ENCODE results near the gene EIF4E. TPM values are rescaled to one million over a fixed set of nuclear protein-coding genes. Genes with fewer than 3 reads are reported as not detected.
"Not testable (repeated sequence)": the region's sequence is repeated elsewhere in the genome, so short reads cannot be mapped to it uniquely, and the experiment has no call there.

EIF4E gene
- total RNA-seq, 2 donors from 2014 or later = 49.2 to 82.1 TPM

DNA sequence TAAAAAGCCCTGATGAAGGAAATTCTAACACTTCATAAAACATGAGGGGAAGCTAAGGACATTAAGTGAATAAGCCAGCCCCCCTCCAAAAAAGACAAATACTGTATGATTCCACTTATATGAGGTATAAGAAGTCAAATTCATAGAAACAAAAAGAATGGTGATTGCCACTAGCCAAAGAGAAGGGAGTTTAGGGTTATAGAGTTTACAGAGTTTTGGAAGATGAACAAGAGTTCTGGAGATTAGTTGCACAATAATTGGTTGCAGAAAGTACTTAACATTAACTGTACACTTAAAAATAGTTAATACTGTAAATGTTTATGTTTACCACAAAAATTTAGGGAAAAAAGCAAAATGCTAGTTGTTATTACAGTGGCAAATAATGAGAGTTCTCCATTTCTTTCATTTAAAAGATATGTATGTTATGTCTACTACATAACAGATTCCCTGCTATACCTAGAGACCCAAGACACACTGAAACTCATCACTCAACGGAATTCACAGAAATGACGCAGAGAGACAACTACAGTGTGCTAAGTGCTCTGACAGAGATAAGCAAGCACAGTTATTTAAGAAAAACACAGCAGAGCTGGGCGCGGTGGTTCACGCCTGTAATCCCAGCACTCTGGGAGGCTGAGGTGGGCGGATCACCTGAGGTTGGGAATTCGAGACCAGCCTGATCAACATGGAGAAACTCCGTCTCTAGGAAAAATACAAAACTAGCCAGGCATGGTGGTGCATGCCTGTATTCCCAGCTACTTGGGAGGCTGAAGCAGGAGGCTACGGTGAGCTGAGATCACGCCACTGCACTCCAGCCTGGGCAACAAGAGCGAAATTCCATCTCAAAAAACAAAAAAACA, 37.2 kb downstream of the EIF4E start:
- DNase-seq (no peak), ATAC-seq (no peak)
- intact Hi-C loops (cut with DNase I) = no loop called here

DNA sequence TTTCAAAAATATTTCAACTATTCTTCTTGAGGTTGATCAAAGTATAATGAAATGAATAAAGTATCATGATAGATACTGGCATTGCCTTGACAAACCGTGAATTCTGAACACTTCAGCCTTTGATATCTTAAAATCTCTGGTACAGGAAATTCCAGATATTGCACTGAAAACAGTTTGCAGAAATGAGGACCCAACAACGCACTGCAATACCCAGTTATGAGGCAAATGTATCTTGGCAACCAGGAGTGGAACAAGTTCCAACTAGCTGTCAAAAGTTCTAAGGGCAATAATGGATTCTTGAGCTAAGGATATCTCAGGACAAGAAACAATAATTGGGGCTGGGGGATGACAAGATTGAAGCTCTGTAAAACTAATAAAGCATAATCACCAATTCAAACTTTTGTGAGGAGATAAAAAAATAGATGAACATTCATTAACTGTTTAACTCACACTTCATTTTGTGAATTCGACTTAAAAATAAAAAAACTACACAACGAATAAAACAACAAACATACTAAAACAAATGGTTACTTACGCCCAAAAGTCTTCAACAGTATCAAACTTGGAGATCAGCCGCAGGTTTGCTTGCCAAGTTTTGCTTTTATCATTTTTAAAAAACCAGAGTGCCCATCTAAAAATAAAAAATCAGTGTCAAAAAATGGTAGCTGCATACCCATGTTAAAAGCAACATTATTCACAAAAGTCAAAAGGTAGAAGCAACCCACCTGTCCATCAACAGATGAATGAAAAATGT, 38.1 kb downstream of the EIF4E start:
- ATAC-seq = peak in 1 of 2 donors; percentile 63
- intact Hi-C loops (cut with DNase I) = no loop called here
- DNase-seq = no peak

- intact Hi-C loops (cut with DNase I) = no loop called here
- ATAC-seq (no peak), DNase-seq (no peak)
Measured at GRCh38 chr4:98887145-98887544, 41.8 kb downstream of the EIF4E start.

DNA sequence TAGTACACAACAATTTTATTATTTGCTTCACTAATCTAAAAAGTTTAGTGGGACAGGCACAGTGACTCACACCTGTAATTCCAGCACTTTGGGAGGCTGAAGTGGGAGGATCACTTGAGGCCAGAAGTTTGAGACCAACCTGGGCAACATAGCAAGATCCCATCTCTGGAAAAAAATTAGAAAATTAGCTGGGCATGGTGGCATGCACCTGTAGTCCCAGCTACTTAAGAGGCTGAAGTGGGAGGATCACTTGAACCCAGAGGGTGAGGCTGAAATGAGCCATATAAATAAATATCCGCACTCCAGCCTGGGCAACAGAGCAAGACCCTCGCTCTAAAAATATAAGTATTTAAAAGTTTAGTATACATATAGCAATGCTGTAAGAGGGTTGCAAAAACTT, 42.6 kb downstream of the EIF4E start:
- not testable (repeated sequence) for DNase-seq, ATAC-seq

DNA sequence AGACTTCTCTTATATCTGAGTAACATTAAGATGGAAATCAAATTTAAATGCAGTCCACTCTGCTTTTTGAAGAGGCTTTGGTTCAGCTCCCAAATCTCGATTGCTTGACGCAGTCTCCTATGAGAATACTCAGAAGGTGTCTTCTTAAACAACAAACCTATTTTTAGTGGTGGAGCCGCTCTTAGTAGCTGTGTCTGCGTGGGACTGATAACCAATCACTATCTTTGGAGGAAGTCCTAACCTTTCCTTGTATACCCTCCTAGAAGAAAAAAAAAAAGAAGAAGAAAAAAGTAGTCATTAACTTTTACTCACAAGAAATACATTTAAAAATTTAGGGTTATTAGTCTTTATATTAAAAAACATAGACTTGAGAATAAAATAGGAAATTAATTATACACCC, 48.0 kb downstream of the EIF4E start:
- DNase-seq; ATAC-seq; intact Hi-C loops (cut with DNase I): not testable (repeated sequence)

More for the DNA sequence above, 42.6 kb downstream of the EIF4E start:
- intact Hi-C loops (cut with DNase I) = not testable (repeated sequence)

GRCh38 chr4:98879515-98879914, 49.4 kb downstream of the EIF4E start:
- intact Hi-C loops (cut with DNase I) = no loop called here
- DNase-seq (no peak), ATAC-seq (no peak)

DNA sequence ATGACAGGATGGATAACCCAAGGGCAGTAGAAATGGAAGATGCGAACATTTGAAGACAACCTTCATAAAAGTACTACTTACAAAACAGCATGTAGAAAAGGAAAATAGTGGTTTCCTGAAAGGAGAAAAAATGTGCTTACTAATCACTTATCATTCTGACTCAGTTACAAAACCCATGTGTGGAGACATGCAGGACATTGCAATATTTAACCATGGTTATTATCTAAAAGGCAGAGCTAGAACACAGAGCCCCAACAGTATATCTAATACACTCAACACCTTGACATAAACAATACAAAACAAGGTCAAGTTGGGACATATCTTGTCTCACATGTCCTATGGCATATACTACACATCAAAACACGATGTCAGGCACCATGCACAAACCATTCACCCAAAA, 55.9 kb downstream of the EIF4E start:
- intact Hi-C loops (cut with DNase I) = no loop called here
- DNase-seq (no peak), ATAC-seq (no peak)

DNA sequence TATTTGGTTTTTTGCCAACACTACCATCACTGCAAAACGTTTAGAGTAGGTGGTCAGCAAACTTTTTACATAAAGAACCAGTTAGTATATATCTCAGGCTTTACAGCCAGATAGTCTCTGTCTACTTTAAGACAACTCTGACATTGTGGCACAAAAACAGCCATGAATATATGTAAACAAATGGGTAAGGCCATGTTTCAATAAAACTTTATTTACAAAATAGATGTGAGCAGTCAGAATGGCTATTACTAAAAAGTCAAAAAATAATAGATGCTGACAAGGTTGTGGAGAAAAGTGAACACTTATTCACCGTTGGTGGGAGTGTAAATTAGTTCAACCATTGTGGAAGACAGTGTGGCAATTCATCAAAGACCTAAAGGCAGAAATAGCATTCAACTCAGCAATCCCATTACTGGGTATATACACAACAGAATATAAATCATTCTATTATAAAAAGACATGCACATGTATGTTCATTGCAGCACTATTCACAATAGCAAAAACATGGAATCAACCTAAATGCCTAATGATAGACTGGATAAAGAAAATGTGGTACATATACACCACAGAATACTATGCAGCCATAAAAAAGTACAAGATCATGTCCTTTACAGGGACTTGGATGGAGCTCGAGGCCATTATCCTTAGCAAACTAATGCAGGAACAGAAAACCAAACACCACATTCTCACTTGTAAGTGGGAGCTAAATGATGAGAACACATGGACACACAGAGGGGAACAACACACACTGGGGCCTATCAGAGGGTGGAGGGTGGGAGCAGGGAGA, 56.6 kb downstream of the EIF4E start:
- DNase-seq; ATAC-seq; intact Hi-C loops (cut with DNase I): not testable (repeated sequence)

- ATAC-seq = no peak
- intact Hi-C loops (cut with DNase I) = no loop called here
- no peak for DNase-seq
Measured at GRCh38 chr4:98867648-98868047, 61.3 kb downstream of the EIF4E start.

DNA sequence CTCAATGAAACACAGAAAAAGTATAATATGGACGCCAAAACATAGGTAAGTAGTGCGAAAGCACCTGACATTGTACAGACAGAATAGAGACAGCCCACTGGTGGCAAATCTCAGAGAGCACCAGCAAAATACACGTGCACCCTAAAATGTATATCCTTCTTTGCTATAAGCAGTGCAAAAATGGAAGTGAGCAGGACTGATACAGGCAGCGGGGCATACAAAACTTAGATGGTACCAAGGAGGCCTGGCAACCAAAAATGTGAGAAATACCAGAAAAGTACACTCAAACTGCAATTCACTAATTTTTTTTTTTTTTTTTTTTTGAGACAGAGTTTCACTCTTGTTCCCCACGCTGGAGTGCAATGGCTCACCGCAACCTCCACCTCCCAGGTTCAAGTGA, 63.9 kb downstream of the EIF4E start:
- DNase-seq (no peak), ATAC-seq (no peak)
- intact Hi-C loops (cut with DNase I) = no loop called here

GRCh38 chr4:98864560-98864959, 64.4 kb downstream of the EIF4E start:
- intact Hi-C loops (cut with DNase I) = no loop called here
- no peak for ATAC-seq
- no peak for DNase-seq

- no peak for DNase-seq
- no peak for ATAC-seq
- intact Hi-C loops (cut with DNase I) = no loop called here
Measured at GRCh38 chr4:98862371-98862770, 66.6 kb downstream of the EIF4E start.

- ATAC-seq (no peak), DNase-seq (no peak)
- intact Hi-C loops (cut with DNase I) = no loop called here
Measured at GRCh38 chr4:98861100-98861884, 67.6 kb downstream of the EIF4E start.

DNA sequence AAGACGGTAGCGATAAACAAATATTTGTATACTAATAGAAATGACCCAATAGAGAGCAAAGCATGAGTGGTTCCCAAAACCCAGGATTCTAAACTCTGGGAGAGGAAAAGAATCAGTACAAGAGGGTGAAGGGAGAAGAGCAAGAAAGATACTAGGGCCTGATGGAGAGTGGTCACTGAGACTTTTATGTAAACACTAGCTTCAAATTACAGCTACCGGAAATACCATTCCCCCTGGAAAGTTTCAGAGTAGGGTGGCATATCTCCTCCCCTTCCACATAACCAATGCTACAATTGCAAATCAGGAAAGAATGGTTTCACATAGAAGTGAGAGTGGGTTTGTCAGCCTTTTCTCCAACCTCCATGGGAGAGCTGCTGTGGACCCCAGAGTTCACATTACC, 77.1 kb downstream of the EIF4E start:
- no peak for DNase-seq
- intact Hi-C loops (cut with DNase I) = no loop called here
- no peak for ATAC-seq

DNA sequence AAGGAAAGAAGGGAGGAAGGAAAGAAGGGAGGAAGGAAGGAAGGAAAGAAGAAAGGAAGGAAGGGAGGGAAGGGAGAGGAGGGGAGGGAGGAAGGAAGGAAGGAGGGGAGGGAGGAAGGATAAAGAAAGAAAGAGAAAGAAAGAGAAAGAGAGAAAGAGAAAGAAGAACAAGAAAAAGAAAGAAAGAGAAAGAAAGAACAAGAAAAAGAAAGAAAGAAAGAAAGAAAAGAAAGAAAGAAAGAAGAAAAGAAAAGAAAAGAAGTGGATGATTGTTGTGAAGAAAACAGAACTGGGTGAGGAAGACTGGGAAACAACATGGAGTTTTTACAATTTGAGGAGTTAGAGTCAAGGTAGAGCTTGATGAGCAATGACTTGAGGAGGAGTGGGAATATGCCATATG, 78.0 kb downstream of the EIF4E start:
- intact Hi-C loops (cut with DNase I) = no loop called here
- no peak for DNase-seq
- no peak for ATAC-seq

- intact Hi-C loops (cut with DNase I) = loop anchor here in 1 of 2 donors (10.0 kb wide), 1 partner anchor 384 kb away; no protein-coding TSS in a partner anchor
- ATAC-seq (no peak), DNase-seq (no peak)
Measured at GRCh38 chr4:98848448-98848847, 80.5 kb downstream of the EIF4E start.

- DNase-seq (no peak), ATAC-seq (no peak)
- intact Hi-C loops (cut with DNase I) = loop anchor here in 1 of 2 donors (10.0 kb wide), 1 partner anchor 381 kb away; no protein-coding TSS in a partner anchor
Measured at GRCh38 chr4:98845960-98846359, 83.0 kb downstream of the EIF4E start.

- DNase-seq, ATAC-seq: not testable (repeated sequence)
- intact Hi-C loops (cut with DNase I) = loop anchor here in 1 of 2 donors (10.0 kb wide), 1 partner anchor 378 kb away; no protein-coding TSS in a partner anchor
Measured at GRCh38 chr4:98842917-98843316, 86.0 kb downstream of the EIF4E start.

All from left cardiac atrium (tissue), 4 donors.